ENCODE measurements around the gene CACUL1.
"Not testable (repeated sequence)": the region's sequence is repeated elsewhere in the genome, so short reads cannot be mapped to it uniquely, and the experiment has no call there.

The CACUL1 gene

DNA sequence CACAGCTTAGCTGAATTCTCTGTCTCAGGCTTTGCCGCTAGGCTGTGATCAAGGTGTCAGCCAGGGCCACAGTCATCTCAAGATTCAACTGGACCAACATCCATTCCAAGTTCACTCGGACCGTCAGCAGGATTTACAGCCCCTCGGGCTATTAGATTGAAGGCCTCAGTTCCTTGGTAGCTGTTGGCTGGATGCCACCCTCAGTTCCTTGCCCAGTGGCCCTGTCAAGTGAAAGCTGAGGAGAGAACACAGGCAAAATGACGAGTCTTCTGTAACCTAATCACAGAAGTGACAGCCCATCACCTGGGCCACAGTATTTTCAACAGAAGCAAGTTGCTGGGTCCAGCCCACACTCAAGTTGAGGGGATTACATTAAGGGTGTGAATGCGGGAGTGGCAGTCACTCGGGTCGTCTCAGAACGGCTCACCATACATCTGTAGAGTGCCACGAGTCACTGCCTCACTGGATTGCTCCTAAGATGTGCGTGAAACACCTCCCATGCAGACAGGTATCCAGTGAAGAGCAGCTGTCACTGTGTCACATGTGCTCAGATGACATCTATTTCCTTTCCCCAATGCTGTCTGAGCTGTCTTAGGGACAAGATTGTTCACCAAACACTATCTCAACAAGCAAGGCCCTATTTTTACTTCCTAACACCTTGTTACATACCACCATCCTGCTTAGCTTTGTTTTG is 80.4 kb downstream of the CACUL1 start:
- DNase-seq: no peak

DNA sequence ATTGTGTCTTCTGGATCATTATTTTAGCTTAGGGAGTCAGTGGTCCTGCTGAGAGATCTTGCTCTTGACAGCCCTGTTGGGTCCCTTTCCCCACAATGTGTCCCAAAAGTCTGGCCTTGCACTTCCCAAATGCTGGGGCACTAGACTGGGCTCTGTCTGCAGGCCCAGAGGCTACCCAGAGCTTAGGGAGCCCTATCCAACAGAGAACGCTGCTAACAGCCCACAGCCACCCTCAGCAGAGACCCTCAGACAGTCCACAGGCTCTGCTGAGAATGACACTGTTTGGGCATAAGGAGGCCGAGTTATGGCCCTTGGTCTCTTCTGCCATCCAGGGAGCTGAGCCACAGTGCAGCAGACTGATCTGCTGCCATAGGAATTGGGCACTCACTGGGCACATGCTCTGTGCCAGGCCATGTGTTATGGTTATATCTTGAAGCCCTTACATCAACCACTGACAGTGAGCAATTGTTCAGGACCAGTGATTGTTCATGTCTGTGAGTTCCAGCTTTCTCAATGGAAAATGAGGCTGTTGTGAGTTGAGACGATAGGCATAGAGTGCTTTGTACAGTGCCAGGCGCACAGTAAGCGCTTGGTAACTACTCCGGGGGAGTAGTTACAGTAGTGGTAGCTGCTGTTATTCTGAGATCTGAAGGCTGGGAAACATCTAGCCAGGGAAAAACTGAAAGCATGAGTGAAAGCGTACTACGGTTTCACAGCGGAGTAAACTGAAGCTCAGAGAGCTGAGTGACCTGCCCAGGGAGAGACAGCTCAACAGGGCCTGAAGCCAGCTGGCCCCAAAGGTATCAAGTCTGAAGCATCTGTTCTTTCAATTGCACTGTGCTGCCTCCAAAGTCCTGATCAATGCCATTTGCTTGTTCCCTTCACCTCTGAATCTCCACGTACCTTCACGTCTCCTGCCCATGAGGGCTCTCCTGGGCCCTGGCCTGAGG is 81.7 kb downstream of the CACUL1 start:
- no peak for DNase-seq

DNA sequence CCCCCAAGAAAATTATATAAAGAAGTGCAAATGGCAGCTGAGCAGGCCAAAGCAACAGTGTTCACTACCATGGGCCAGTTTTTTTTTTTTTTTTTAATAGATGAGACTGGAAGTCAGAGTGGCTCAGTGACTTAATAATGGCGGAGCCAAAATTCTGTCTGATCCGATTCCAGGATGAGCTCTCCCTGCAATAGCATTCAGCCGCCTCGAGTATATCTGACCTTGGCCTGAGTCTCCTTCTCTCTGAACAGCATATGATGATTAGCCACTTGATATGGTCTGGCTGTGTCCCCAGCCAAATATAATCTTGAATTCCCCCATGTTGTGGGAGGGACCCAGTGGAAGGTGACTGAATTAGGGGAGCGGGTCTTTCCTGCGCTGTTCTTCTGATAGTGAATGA is 82.6 kb downstream of the CACUL1 start:
- DNase-seq: no peak

DNA sequence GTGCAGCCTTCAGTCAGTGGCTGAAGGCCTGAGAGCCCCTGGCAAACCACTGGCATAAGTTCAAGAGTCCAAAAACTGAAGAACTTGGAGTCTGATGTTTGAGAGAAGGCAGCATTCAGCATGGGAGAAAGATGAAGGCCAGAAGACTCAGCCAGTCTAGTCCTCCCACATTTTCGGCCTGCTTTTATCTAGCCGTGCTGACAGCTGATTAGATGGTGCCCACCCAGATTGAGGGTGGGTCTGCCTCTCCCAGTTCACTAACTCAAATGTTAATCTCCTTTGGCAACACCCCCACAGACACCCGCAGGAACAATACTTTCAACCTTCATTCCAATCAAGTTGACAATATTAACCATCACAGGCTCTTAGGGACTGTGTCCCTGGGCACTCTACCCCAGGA is 83.5 kb downstream of the CACUL1 start:
- DNase-seq: not testable (repeated sequence)

DNA sequence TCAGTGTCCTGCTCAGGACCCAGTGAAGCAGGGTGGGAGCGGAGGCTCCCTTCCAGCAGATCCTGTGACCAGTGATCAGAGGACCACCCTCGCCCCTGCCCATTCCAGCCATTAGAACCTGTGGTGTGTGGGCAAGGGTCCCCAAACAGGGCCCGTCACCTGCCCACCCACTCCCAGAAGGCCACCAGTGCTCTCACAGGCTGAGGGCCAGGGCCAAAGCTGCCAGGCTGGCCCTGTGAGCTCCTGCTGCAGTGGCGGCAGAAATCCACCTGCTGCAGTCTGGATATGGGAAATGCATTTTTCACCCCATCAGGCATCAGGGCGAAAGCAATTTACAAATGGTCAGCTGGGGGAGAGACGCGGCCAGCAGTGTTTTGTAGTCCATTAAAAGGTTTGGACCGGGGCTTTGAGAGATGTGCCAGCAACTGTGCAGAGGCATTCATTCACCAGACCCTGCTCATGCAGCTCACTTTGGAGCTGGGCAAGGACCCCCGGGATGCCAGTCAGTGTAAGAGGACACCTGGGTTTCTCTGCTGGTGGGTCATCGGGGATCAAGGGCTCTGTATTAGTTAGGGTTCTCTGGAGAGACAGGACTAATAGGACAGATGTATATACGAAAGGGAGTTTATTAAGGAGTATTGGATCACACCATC is 84.2 kb downstream of the CACUL1 start:
- DNase-seq: no peak

DNA sequence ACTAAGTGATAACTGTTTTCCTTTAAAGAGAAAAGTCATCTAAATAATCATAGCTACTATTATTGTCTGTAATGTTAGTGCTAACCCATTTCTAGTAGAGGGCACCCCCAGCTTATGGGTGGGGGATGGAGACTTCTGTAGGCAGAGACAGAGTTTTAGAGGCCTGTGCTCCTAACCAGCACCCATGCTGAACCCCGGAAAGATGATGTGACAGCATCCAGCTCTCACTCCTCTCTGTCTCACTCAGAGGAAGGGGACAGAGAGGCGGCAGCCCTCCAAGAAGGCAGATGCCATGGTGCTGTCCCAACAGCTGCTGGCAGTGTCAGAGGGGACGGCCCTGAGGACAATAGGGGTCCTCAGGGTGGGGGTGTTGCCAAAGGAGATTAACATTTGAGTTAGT is 84.9 kb downstream of the CACUL1 start:
- no peak for DNase-seq

DNA sequence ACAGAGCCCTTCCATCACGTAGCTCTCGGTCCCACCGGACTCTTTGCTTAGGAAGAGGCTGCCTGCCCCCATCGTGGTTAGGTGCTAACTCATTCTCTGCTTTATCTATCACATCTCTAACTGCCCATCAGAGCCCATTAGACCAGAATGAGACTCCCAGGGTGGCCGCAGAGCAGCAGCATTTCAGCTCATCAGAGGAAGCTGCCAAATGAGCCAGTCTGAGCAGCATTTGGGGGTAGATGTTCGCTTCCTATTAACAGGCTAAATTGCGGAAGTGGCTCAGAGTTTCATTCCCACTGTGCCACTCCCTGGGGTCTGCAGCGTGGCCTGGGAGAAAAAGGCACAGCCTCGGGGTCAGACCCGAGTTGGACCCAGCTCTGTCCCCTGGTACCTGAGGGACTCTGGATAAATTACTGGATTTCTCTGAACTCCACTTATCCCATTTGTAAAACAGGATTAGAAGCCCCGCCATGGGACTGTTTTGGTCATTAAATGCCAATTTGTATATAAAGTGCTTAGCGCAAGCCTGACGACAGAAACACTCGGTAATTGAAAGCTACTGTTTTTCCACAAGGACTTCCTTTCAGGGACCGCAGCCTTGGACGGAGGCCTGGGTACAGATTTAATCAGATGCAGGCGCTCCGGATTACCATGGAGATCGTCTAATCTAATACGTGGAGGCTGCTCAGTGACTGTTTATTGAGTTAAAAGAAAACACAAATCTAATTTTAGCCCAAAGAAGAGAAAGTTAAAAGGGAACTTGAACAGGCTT is 85.6 kb downstream of the CACUL1 start:
- DNase-seq: peak; percentile 10

DNA sequence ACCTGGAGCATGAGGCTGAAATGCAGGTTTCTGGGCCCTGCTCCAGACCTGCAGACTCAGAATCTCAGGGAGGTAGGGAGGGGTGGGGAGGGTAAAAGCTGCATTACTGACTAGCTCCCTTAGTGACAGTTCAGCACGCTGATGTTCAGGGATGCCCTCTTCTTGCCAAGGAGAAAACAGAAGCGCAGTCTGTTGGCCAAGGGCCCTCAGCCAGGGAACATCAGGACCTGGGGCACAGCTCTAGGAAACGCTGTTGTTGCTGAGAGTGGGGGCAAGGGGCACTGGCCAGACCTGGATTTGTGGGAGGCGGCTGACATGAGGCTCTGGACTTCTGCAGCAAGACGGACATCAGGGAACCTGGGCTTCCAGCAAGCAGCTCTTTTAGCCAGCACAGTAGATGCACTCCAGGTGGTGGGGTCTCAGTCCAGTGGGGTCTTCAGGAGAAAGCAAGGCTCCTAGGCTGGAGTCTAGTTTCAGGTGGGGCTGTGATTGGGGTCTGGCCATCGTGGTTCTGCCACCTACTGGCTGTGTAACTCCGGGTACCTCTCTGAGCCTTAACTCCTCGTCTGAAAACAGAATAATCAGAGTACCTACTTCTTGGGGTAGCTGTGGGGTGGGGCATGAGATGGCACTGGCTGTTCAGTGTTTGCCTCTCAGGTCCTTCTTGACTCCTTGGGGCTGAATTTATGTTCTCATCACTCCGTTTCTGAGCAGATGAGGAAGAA is 86.4 kb downstream of the CACUL1 start:
- DNase-seq: no peak

DNA sequence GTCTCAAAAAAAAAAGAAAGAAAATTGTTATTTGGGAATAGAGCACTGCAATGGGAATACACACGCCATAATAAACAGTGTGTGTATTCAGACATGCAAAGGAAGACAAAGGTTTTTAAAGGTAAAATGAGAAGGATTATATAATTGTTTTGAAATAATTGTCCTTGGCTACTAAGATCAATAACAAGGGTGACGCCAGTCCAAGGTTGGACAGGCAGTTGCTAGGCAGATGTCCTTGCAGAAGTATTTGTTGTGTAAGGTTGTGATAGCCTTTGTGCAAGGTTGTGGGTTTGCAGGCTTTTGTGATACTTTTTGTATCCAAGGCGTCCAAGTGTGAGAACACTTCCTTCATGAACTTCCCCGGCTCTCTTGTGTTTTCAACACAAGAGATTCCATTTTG is 87.0 kb downstream of the CACUL1 start:
- DNase-seq: no peak

DNA sequence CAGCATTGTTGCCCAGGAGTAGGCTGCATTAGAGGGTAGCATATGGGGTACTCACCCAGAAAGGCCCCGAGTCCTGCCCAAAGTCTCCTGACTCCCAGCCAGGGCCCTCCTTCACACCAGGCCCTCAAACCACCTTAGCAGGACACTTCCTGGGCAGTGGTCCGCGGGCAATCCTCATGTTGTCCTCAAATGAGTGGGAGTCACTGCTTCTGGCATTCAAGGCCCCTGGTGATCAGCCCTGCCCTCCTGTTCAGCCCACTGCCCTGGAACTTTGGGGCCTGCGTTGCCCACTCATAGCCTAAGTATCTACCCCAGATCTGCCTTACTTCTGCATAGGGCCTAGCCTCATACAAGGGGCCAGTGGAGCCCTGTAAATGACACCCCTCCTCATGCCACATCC is 88.4 kb downstream of the CACUL1 start:
- no peak for DNase-seq

DNA sequence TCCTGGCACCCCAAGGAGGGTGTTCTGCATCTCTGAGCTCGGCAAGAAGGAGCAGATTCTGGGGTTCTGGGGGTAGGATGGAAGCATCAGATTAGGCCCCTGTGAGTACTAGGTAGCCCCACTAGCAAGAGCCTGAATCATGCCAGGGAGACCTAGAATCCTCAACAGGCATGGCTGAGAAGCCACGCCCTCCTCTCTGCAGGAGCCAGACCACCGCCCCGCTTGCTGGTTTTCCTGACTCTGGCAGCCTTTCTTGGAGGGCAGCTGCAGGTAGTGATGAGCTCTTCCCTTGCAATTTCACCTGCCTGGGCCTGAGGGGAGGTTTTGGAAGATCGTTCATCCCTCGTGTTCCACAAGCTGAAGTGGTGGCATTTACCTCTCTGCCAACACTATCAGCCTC is 90.4 kb downstream of the CACUL1 start:
- DNase-seq: no peak

DNA sequence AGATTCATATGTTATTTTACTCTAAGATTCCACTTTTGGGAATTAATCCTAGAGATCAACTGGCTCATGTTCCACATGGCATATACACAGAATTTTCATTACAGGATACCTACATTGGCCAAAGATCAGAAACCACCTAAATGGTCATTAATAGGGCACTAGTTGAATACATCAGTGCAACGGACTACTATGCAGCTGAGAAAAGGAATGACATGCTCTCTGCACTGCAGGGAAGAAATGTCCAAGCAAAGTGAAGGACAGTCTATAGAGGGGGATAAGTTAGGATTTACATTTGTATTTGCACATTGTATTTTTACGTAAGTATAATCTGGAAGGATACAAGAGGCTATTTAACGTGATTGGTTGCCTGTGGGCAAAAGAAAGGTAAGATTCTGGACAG is 91.6 kb downstream of the CACUL1 start:
- no peak for DNase-seq

DNA sequence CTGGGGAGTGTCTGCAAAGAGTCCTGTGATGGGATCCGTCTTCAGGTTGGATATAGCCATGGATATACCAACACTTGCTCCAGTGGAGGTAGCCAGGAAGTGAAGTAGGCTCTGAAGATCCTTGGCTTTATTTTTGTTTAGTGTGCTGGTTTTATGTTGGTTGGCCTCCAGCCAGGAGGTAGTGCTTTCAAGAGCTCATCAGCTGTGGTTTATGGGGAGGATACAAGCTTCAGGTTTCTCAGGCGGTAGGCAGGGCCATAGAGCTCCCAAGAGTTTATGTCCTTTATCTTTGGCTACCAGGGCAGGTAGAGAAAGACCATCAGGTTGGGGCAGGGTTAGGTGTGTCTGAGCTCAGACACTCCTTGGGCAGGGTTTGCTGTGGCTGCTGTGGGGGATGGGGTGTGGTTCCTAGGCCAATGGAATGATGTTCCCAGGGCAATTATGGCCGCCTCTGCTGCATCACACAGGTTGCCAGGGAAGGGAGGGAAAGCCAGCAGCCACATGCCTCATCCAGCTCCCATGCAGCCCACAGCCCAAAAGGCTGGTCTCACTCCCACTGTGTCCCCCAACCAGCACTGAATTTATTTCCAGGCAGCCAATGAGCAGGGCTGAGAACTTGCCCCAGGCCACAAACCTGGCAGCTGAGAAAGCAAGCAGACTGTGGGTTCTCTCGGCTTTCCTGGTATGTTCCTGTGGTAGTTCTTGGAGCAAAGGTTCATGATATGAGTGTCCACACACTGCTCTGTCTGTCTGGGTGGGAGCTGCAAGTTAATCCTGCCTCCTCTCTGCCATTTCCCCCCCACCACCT is 92.3 kb downstream of the CACUL1 start:
- no peak for DNase-seq

DNA sequence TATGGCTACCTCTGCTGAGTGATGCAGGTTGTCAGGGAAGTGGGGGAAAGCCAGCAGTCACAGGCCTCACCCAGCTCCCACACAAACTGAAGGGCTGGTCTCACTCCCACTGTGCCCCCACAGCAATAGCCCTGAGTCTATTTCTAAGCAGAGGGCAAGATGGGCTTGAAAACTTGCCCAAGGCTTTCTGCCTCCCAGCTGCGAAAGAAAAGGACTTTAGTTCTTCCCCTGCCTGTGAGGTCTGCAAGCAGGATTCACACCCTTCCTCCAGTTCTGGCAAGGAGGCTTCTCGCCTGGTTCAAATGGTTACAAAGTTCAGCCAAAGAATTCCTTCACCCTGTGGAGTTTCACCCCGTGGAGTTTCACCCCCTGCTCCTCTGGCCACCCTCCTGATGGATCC is 96.0 kb downstream of the CACUL1 start:
- DNase-seq: no peak

DNA sequence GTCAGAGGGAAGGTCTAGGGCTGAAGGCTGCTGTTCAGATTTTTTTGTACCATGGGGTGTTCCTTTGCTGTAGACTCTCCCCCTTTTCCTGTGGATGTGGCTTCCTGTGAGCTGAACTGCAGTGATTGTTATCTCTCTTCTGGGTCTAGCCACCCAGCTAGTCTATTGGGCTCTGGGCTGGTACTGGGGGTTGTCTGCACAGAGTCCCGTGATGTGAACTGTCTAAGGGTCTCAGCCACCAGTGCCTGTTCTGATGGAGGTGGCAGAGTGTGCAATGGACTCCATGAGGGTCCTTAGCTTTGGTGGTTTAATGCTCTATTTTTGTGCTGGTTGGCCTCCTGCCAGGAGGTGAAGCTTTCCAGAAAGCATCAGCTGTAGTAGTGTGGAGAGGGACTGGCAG is 96.6 kb downstream of the CACUL1 start:
- not testable (repeated sequence) for DNase-seq

DNA sequence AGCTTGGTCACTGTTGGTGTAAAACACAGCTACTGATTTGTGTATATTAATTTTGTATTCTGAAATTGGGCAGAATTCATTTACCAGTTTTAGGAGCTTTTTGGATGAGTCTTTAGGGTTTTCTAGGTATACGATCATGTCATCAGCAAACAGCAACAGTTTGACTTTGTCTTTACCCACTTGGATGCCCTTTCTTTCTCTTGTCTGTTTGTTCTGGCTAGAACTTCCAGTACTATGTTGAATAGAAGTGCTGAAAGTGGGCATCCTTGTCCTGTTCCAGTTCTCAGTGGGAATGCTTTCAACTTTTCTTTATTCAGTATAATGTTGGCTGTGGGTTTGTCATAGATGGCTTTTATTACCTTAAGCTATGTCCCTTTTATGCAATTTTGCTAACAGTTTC is 109.5 kb downstream of the CACUL1 start:
- DNase-seq: not testable (repeated sequence)

DNA sequence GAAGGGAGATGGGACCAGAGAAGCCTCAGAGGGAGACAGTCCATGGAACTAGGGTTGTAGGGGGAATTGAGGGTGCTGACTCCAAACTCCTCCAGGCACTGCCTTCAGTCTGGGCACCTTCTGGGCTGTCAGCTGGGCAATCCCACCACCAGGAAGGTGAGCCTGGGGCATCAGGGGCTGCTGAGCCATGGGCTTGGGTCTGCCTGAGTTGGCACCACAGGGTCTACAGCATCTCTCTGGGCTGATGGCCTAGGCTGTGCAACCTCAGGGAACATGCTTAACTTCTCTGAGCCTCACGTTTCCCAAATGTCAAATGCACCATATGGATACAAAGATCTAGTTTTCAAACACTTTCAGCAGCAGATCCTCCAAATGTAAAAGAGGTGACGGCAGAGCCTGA is 112.5 kb downstream of the CACUL1 start:
- DNase-seq: no peak

DNA sequence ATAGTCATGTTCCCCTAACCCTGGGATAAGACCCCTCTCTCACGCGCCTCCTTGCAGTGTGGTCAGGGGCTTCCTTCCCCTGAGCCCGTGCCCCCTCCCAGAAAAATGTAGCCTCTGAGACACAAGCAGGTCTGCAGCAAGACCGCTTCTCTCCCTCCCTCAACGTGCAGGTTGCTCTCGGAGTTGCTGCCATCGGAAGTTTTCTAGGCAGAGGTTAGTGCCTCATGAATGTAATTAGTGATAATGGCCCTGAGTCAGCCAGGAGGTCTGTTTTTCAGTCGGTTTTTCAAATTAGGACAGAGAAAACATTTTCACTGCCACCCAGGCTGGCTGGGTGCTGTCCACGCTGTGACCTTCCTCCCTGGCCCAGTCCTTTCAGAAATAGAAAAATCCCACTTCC is 116.1 kb downstream of the CACUL1 start:
- no peak for DNase-seq

DNA sequence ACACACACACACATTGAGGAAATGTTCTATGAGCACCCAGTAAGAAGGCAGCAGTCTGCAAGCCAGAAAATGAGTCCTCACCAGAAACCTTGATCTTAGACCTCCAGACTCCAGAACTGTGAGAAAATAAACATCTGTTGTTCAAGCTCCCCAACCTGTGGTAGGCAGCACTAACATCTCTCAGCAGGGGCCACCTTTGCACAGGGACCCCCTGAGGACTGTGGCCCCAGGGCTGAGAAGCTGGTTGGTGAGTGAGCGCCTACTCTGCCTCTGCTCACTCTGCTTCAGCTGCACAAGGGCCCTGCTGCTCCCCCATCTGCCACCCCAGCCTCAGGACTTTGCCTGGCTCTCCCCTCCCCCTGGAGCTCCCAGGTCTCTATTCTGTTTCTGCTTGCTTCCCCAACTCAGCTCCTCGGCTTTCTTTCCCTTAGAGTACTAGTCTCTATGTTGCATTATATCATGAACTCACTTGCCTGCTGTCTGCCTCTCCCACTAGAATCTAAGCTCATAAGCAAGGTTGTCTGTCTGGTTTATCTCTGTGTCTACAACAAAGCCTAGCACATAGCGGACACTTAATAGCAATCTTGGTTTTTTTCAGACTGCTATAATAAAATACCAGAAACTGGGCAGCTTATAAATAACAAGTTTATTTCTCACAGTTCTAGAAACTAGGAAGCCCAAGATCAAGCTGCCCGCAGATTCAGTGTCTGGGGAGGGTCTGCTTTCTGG is 118.9 kb downstream of the CACUL1 start:
- no peak for DNase-seq

DNA sequence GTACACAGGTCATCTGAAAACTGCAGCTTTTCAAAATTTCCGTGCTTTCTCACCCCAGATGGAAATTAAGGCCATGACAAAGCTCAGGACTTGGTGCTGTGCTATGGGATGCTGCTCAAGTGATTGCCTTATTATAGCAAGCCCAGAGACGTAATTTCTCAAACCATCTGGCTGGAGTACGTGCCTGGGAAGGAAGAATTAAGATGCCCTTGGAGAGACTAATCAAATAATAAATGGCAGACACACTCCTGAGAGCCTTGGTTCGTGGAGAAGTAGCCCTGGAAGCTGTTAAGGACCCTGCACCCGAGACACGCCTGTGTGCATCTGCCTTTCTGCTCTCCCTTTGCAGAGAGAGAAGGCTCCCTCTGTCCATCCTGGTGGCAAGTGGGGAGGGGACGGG is 121.0 kb downstream of the CACUL1 start:
- DNase-seq: no peak

DNA sequence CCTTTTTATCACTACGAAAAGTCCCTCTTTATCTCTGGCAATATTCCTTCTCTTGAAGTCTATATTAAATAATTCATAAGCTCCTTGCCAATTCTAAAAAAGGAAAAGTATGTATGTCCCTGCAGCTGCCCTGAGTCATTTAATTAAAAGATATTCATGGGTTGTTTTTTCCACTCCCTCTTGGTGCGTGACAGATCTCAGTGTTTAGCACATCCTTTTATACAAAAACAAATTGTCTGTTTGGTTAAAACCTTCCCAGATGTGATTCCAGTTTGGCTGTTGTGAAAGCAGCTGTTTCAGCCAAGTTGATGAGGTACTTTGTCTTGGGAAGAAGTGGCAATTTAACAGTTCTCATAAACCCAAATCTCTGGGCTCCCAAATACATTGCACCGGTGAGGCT is 125.6 kb downstream of the CACUL1 start:
- DNase-seq: no peak

All from KG1 (cell line).